NCI-H2107 treated with DMSO at 0.1 percent for 48 hours (cell line): ENCODE results near the gene TRAPPC14.
A peak's percentile ranks its signal among the peaks of the same experiment; 100 is the strongest.
"Not testable (repeated sequence)": the region's sequence is repeated elsewhere in the genome, so short reads cannot be mapped to it uniquely, and the experiment has no call there.

Experiments
- DNase-seq: peaks from one replicate; lab custom pipeline; 2025; ENCODE audit not compliant: unreplicated experiment; lab: John Stamatoyannopoulos, UW

TRAPPC14 gene, protein sequence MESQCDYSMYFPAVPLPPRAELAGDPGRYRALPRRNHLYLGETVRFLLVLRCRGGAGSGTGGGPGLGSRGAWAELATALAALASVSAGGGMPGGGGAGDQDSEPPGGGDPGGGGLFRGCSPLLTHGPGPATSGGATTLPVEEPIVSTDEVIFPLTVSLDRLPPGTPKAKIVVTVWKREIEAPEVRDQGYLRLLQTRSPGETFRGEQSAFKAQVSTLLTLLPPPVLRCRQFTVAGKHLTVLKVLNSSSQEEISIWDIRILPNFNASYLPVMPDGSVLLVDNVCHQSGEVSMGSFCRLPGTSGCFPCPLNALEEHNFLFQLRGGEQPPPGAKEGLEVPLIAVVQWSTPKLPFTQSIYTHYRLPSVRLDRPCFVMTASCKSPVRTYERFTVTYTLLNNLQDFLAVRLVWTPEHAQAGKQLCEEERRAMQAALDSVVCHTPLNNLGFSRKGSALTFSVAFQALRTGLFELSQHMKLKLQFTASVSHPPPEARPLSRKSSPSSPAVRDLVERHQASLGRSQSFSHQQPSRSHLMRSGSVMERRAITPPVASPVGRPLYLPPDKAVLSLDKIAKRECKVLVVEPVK

DNA sequence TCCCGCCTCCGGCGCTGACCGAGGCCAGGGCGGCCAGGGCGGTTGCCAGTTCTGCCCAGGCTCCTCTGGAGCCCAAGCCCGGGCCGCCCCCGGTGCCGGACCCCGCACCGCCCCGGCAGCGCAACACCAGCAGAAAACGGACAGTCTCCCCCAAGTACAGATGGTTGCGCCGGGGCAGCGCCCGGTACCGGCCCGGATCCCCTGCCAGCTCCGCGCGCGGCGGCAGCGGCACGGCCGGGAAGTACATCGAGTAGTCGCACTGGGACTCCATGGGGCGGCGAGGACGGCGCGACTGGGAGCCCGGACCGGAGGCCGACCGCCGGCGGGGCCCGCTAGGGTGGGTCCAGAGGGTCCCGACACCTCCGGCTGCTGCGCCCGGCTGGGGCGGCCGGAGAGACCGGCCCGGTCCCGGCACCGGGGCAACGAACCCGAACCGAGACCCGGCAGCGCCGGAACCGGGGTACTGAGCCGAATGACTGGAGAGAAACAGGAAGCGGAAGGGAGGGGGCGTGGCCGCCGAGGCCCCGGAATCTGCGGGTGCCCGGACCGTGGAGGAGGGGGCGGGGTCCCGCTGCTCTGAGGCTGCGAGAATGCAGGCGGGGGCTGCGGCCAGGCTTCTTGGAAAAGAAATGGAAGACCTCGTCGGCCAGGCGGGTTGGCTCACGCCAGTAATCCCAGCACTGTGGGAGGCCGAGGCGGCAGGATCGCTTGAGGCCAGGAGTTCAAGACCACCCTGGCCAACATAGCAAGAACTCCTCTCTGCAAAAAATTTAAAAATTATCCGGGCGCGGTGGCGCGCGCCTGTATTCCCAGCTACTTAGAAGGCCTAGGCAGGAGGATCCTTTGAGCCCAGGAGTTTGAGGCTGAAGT is at the start of gene TRAPPC14:
Gene TRAPPC14, minus strand, starts transcription at position 495 of the 870 bp plus-strand sequence. Its CDS starts 224 bp downstream, at position 271.
- peak; percentile 87 for DNase-seq

DNA sequence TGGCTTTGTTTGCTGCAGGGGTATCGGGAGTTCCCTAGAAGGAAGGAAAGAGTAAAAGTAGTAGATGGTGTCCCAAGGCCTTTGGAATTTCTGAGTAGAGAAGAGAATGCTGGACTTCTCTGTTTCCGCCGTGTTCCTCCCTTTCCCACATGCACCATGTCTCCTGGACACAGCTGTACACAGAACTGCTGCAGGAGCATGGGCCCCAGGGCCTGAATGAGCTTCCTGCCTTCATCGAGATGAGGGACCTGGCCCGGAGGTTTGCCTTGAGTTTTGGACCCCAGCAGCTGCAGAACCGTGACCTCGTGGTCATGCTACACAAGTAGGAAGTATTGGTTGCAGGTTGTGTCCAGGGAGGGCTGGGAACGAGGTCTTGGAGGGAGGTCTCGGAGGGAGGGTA is 45.9 kb upstream of the TRAPPC14 start:
- DNase-seq = no peak

DNA sequence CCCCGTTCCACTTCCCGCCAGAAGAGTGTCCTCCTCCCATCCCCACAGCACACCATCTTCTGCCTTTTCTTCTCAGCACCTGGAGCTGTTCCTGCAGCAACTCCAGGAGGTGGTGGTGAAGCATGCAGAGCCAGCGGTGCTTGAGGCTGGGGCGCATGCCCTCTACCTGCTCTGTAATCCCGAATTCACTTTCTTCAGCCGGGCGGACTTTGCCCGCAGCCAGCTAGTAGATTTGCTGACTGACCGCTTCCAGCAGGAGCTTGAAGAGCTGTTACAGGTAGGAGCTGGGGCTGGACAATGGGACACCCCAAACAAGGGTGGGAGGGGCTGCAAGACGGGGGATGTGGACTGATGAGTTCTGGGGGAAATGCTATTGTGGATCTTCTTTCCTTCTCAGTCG is 42.2 kb upstream of the TRAPPC14 start:
- no peak for DNase-seq

DNA sequence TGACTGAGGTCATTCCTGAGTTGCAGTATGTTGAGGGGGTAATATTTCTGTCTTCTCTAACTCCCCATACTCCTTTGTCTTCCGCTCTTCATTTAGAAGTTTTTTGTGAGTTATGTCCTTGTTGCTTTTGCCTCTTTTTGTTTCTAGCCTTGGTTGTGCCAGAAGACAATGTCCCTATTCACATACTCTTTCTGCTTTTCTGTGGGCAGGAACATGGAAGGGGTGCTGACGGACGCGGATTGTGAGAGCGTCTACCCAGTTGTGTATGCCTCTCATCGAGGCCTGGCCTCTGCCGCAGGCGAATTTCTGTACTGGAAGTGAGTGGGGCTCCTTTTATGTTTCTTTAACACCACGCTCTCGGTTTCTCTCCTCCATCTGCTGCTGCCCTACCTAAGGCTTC is 39.7 kb upstream of the TRAPPC14 start:
- no peak for DNase-seq

DNA sequence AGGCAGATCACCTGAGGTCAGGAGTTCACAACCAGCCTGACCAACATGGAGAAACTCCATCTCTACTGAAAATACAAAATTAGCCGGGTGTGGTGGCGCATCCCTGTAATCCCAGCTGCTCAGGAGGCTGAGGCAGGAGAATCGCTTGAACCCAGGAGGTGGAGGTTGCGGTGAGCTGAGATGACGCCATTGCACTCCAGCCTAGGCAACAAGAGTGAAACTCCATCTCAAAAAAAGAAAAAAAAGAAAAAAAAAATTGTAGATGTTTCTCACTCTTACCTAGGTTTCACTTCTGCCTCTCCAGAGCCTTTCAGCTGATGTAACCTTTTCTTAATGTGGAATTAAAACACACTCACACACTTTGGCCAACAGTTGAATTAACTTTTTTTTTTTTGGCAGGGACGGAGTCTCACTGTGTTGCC is 37.4 kb upstream of the TRAPPC14 start:
- not testable (repeated sequence) for DNase-seq

DNA sequence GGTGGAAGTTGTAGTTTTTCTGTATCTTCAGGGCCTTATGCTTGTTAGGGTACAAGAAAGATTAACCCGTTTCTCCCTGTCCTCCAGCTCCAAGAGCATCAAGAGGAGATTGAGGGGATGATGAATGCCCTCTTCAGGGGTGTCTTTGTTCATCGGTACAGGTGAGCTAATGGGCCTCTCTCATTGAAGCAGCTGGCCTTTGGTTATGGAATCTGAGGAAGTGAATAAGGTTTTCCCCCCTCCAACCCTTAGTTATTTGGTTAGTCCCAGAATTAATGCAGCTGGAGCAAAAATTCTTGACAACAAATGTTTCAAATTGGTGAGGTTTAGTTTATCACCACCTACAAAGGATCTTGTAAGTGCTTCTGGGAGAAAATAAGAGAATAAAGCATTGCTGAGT is 36.7 kb upstream of the TRAPPC14 start:
- no peak for DNase-seq

DNA sequence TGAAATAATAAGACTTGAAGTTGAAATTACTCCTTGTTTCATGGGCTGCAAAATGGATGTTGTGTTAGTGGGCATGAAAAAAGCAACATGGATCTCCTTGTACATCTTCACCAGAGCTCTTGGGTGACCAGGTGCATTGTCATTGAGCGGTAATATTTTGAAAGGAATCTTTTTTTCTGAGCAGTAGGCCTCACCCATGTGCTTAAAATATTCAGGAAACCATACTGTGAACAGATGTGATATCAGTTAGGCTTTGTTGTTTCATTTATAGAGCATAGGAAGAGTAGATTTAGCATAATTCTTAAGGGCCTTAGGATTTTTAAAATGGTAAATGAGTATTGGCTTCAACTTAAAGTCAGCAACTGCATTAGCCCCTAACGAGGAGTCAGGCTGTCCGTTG is 34.4 kb upstream of the TRAPPC14 start:
- DNase-seq = no peak

DNA sequence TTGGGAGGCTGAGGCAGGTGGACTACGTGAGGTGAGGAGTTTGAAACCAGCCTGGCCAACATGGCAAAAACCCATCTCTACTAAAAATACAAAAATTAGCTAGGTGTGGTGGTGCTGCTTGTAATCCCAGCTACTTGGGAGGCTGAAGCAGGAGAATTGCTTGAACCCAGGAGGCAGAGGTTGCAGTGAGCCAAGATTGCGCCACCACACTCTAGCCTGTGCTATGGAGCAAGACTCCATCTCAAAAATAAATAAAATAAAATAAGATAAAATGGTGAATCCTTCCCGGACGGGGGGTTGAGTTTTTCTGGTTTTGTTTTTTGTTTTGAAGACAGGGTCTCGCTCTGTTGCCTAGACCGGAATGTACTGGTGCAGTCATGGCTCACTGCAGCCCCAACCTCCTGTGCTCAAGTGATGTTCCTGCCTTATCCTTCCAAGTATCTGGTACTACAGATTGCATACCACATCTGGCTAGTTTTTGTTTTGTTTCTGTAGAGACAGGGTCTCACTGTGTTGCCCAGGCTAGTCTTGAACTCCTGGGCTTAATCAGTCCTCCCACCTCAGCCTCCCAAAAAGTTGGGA is 33.8 kb upstream of the TRAPPC14 start:
- DNase-seq = not testable (repeated sequence)

DNA sequence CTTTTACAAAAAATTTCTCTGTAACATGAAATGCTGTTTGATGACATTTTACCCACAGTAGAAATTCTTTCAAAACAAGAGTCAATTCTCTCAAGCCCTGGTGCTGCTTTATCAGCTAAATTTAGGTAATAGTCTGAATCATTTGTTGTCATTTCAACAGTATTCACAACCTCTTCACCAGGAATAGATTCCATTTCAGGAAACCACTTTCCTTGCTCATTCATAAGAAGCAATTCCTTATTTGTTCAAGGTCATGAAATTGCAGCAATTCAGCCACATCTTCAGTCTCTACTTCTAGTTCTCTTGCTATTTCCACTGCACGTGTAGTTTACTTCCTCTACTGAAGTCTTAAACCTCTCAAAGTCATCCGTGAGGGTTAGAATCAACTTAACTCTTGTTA is 33.3 kb upstream of the TRAPPC14 start:
- DNase-seq = no peak

DNA sequence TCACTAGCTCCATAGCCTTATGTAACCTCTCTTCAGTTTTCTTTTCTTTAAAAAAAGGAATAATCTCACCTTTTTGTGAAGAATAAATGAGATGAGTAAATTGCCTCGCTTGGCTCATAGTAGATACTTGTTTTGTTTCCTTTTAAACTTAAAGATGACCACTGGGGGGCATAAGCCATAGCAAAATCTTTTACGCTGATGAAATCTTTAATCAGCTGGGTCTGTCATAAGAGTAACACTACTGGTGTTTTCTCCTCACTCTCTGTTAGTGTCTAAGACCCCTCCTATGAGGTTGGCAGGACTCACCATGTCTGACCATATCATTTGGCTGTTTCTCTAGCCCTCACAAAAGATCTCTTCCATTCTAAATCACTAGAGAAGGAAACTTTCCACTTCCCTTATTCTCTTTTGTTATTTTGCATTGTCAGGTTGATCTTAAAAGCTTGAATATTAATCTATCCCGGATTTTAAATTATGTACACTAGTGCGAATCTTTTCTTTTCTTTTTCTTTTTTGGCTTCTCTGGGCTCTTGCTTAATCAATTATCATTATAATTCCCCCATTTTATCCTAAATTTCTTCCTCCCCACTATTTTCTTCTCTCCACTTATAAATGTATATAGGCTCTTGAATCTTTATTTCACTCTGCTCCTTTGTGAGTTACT is 31.7 kb upstream of the TRAPPC14 start:
- no peak for DNase-seq

DNA sequence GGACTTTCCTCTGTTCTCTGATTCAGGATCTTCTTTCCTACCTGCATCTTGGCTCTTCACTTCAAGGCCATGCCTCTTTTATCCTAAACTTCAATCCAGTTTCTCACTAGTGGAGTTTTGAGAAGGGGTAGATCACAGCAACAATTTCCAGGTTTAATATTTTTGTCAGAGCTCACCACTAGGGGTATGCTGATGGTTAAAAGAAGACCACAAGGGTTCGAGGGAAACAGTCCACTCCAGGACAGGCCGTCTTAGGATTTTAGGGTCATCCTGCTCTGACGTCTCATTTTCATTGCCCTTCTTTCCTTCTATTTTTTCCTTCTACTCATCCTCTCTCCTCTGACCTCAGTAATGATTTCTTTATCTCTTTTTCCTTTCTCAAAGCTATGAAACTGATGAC is 30.5 kb upstream of the TRAPPC14 start:
- DNase-seq = no peak

DNA sequence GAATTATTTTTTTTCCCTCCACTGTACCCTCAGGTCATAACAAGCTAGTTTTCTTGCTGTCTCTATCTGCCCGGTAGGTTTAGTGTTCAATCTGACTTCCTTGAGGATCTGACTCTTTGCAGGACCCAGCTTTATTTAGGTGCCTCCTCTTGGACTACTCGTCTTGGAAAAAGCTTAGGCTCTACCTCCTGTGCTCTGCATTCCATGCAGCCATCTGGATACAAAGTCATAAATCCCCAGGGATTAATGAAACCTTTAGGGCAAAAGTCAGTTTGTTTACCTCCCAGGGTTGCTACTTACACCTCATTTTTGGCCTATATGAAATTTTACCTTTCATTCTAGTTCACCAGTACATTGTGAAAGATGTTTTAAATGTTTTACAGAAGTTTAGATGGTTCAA is 27.2 kb upstream of the TRAPPC14 start:
- no peak for DNase-seq

DNA sequence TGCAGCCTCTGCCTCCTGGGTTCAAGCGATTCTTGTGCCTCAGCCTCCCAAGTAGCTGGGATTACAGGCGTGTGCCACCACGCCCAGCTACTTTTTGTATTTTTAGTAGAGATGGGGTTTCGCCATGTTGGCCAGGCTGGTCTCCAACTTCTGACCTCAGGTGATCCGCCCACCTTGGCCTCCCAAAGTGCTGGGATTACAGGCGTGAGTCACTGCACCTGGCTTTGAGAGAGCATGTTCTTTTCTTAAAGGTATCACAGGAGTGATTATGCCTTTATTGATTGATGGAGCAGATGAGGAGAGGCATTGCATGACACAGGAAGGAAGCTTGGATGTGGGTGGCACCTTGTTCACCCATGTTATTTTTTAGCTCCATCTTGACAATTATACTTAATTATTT is 24.6 kb upstream of the TRAPPC14 start:
- DNase-seq = not testable (repeated sequence)

DNA sequence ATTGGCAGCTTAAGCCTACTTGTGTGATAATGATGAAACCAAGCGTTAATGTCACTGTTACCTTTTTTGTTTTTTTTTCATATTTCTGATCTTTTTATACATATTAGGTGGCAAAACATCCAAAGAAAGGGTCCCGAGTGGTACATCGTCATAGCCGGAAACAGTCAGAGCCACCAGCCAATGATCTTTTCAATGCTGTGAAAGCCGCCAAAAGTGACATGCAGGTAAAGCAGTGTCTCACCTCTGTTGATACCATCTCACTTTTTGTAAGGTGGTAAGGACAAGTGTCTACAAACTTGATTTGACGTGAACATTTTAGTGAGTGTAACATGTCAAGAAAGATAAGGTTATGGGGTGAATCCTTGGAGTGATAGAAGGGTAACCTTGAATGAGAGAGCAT is 24.1 kb upstream of the TRAPPC14 start:
- not testable (repeated sequence) for DNase-seq

DNA sequence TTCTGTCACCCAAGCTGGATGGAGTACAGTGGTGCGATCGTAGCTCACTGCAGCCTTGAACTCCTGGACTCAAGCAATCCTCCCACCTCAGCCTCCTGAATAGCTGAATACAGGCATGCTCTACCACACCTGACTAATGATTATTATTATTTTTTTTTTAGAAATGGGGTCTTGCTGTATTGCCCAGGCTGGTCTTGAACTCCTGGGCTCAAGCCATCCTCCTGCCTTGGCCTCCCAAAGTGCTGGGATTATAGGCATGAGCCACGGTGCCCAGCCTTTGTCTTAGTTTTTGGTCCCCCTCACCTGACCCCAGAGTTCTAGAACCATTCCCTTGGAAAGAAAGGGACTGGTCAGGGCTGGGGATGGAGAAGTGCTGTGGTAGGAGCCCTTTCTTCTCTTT is 21.6 kb upstream of the TRAPPC14 start:
- not testable (repeated sequence) for DNase-seq

DNA sequence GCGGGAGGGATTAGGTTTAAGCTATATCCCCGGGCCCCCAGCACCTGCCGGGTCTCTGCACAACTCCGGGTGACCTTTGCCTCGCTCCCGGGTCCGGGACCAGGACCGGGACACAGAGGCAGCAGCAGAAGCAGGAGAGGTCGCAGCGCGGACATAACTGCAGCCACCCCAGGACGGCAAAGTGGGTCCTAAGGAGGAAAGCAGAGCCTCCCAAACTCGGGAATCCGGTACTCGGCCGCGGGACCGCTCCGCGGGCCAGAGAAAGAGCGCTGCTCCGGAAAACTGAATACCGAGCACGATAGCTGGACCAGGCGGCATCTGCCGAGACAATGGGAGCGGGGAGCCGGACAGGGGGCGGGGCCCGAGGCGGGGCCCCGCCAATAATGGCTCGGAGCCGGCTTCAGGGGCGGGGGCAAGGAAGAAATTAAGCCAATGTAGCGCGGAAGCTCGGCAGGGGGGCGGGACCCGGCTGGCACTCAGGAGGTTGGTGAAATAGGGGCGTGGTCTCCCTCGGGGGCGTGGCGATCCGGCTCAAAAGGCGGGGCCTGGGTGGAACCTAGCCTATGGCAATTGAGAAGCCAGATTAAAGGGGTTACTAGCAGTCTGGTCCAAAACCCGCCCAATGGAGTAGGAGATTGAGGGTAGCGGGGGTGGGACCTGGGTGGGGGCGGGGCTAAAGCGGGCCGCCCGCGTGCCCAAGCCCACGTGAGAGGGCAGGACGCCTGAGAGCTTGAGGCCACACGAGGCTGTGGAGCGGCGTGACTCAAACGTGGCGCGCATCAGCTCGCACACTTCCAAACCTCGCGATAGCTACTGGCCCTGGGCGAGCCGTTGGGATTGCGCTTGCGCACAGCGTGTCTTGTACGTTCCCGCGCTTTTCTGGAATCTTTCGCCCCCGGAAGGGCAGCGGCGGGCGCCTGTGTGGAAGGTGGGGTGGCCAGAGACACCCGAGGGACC is 18.8 kb upstream of the TRAPPC14 start, which contains the start of the genes GPC2 and STAG3:
Gene GPC2, minus strand, starts transcription at position 337 of the 957 bp plus-strand sequence. Its CDS starts 182 bp downstream, at position 155.
Gene STAG3, plus strand, starts transcription at position 874 of the 957 bp plus-strand sequence. CDS start 2,639 bp downstream, outside the sequence.
- DNase-seq = peak; percentile 96

DNA sequence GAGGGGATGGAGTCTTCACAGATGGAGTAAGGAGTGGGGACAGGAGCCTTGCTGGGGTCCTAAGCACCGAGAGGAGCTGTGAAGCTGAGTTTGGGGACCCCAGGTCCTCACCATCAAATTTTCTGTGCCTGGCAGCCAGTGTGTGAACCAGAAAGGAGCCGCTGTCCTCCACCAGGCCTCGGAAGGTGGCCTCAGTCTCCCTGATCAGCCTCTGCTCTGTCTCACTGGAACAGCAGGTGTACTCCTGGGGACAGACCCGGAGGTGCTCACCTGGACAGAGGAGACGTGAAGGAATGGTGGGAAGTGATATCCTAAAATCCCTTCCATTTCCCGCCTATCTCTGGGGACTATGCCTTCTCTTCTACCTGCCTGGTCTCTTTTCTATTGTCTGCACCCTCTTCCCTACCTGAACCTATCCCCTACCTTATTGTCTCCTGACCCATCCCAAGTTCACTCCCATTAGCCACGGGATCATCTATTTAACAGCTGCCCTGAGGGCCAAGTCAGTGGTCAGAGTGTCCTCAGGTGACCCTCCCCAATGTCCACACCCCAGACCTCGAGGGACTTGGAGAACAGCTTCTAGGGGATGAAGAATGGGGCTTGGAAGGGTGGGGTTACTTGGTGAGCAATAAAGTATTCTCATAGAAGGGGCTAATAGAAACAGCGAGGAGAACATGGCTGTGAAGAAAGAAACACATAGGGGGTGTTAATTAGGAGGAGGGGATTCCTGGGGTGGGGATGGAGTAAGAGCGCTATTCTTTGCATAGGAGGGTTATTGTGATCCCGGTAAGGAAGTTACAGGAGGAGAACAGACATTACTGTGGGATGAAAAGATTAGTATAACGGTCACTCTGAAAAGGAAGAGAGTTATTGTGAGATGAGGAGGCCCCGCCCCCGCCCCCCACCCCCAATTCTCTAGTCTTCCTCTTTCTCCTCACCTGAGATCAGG is 17.8 kb upstream of the TRAPPC14 start:
- no peak for DNase-seq

DNA sequence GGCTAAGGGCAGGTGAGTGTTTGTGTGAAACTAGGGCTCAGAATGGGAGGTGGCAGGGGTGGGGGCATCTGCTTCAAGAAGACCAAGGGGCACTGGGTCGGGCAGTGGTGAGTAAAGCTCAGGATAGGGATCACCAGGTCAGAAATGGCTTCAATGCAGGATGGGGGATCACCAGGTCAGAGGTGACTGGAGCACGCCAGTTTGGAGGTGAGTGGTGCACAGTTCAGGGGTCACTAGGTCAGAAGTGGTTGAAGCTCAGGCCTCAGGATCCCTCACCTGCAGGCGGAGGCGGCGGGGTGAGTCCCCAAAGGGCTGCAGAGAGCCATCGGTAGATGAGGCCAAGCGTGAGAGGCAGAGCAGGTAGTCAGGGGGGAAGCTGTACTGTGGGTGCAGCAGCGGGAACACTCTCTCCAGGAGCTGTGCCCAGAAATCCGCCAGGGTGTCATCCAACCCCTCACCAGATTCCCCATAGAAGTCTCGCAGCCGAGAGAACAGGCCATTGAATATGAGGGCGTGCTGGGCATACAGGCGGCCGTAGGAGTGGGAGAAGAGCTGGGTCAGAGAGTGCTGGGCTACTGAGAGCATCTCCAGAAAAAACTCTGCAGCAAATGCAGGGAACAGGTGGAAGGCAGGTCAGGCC is 16.9 kb upstream of the TRAPPC14 start:
- DNase-seq = no peak
